ENCODE measurements around the gene MARS1.

DNA sequence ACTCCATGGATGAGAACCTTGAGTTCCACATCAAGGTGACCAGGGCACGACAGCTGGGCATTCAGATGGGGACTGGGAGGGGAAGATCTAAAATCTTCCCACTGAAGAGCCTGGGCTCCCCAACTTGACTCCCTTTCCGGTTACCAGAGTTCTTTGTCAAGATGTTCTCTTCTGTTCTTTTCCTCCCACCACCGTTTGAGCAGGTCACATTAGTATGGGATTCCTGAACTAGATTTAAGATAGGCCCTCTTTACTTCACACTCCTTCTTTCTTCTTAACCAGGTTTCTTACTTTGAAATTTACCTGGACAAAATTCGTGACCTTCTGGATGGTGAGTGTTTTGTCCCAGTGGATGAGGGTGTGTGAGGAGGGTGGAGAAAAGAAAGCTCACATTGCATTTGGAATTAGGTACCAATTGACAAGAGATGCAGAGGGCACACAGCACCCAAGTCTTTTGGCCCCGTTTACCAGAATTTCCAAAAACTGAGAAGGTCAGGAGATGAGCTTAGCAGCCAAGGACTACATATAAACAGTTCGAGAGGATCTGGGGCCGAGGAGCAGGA, 76.4 kb downstream of the MARS1 start:
- no peak for TF ChIP-seq POLR2A (IDR thresholded peaks at IDR 0.05; ENCODE audit: low read depth, low read length)
- TF ChIP-seq POLR2AphosphoS5 (IDR thresholded peaks at IDR 0.05; ENCODE audit: low read depth, low read length) = no peak
- TF ChIP-seq PAX5 (IDR thresholded peaks at IDR 0.05; ENCODE audit: insufficient read depth, low read length, severe bottlenecking) = no peak
- no peak for TF ChIP-seq SPI1 (IDR thresholded peaks at IDR 0.05; ENCODE audit: low read depth, low read length)

Measured in GM12891 (cell line).